ENCODE data around the gene OR2M3. TPM values are rescaled to one million over a fixed set of nuclear protein-coding genes. Genes with fewer than 3 reads are reported as not detected.
"Not testable (repeated sequence)": the region's sequence is repeated elsewhere in the genome, so short reads cannot be mapped to it uniquely, and the experiment has no call there.

OR2M3 gene, protein sequence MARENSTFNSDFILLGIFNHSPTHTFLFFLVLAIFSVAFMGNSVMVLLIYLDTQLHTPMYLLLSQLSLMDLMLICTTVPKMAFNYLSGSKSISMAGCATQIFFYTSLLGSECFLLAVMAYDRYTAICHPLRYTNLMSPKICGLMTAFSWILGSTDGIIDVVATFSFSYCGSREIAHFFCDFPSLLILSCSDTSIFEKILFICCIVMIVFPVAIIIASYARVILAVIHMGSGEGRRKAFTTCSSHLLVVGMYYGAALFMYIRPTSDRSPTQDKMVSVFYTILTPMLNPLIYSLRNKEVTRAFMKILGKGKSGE
- not detected in 2 replicates for total RNA-seq (2014; rRNA removed; shearing (Covaris generic))

DNA sequence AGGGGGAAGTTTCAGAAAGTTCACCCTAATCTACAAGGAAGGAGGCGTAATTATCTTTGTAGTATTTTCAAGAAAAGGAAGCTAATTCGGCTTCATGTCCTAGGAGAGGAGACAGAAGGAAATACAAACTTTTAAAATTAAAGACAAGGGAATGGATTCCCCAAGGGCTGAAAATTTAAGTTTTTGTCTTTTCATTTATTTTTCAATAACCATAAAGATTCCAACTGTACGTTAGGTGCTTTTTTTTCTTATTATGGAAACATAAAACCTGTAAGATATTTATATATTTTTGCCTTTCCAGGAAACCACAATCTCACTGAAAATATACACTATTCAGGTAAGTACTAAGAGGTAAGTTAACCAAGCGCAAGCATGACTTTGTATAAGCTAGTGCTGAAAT is at the start of gene OR2M3:
TSS of gene OR2M3 (plus strand) at position 301 of the 400 bp plus-strand sequence. CDS start 5,803 bp downstream, outside the sequence.
- DNase-seq (ENCODE audit: low read depth): no peak

DNA sequence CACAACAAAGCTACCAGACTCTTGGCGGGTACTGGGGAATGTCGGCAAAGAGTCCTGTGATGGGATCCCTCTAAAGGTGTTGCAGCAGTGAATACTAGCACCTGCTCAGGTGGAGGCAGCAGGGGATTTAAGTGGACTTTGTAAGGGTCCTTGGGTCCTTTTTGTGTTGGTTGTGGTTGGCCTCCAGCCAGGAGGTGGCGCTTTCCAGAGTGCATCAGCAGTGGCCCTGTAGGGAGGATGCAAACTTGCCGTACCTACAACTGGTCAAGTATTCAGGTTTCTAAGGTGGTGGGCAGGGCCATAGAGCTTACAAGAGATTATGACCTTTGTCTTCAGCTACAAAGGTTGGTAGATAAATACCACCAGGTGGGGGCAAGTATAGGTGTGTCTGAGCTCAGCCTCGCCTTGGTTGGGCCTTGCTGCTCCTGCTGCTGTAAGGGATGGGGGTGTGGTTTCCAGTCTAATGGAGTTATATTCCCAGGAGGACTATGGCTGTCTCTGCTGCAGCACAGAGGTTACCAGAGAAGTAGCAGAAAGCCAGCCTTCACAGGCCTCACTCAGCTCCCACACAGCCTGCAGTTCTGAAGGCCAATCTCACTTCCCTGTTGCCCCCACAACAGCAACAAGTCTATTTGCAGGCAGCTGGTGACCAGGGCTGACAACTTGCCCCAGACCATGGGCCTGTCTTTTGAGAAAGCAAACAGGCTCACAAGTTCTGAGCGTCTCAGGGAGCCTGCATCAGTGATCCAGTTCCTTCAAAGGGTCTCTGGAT is 44.8 kb upstream of the OR2M3 start:
- no peak for DNase-seq (ENCODE audit: low read depth)

GRCh38 chr1:248155927-248156326 is 41.1 kb upstream of the OR2M3 start:
- DNase-seq (ENCODE audit: low read depth): no peak

- DNase-seq (ENCODE audit: low read depth): no peak
Observed at GRCh38 chr1:248158758-248159157, 38.3 kb upstream of the OR2M3 start.

- DNase-seq (ENCODE audit: low read depth): no peak
Observed at GRCh38 chr1:248164031-248164430, 33.0 kb upstream of the OR2M3 start.

DNA sequence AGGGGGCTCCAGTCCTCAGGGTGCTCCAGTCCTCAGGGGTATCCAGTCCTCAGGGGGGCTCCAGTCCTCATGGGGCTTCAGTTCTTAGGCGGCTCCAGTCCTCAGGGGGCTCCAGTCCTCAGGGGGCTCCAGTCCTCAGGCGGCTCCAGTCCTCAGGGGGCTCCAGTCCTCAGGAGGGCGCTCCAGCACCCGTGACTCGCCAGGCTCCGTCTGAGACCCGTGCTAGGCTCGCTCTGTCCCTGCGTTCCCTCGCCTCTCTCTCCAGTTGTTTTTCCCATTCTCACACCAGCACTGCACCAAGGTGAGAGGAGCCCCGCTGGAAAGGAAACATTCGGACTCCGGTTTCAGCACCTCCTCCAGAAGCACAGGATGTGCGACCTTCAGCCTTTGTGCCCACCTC is 31.9 kb upstream of the OR2M3 start:
- no peak for DNase-seq (ENCODE audit: low read depth)

DNA sequence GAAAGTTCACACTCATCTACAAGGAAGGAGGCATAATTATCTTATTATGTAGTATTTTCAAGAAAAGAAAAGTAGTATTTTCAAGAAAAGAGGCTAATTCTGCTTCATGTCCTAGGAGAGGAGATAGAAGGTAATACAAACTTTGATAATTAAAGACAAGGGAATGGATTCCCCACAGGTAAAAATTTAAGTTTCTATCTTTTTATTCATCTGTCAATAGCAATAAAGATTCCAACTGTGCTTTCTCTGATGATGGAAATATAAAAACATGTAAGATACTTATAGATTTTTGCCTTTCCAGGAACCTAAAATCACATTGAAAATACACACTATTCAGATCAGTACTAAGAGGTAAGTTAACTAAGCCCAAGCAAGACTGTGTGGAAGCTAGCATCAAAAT is 22.5 kb upstream of the OR2M3 start, which contains the start of gene OR2M2:
TSS of gene OR2M2 (plus strand) at position 301 of the 400 bp plus-strand sequence. CDS start 5,165 bp downstream, outside the sequence.
- DNase-seq (ENCODE audit: low read depth): no peak

DNA sequence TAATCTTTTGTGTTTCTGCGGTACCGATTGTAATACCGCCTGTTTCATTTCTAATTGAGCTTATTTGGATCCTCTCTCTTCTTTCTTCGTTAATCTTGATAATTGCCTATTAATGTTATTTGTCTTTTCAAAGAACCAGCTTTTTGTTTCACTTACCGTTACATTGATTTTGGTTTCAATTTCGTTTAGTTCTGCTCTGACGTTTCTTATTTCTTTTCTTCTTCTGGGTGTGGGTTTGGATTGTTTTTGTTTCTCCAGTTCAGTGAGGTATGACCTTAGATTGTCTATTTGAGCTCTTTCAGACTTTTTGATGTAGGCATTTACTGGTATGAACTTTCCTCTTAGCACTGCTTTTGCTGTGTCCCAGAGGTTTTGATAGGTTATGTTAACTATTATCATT is 13.1 kb upstream of the OR2M3 start:
- DNase-seq (ENCODE audit: low read depth): no peak

- no peak for DNase-seq (ENCODE audit: low read depth)
Observed at GRCh38 chr1:248187363-248187762, 9.7 kb upstream of the OR2M3 start.

DNA sequence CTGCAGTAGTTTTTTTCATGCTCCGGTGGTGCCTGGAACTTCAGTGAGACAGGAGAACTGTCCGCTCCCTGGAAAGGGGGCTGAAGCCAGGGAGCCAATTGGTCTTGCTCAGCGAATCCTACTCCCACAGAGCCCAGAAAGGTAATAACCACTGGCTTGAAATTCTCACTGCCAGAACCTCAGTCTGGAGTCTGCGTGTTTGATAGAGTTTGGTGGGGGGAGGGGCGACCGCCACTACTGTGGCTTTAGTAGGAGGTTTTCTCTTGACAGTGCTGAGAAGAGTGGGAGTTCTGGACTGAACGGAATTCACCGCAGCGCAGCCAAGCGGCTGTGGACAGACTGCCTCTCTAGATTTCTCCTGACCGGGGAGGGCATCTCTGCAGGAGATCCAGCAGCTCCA is 8.0 kb upstream of the OR2M3 start:
- DNase-seq (ENCODE audit: low read depth): no peak

DNA sequence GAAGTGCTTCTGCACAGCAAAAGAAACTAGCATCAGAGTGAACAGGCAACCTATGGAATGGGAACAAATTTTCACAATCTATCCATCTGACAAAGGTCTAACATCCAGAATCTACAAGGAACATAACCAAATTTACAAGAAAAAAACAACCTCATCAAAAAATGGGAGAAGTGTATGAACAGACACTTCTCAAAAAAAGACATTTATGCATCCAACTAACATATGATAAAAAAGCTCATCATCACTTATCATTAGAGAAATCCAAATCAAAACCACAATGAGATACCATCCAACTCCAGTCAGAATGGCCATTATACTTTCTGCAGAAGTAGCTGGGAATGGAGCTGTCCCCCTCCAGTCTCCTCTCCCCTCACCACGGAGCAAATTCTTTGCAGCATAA is 2.9 kb upstream of the OR2M3 start:
- DNase-seq (ENCODE audit: low read depth): no peak

DNA sequence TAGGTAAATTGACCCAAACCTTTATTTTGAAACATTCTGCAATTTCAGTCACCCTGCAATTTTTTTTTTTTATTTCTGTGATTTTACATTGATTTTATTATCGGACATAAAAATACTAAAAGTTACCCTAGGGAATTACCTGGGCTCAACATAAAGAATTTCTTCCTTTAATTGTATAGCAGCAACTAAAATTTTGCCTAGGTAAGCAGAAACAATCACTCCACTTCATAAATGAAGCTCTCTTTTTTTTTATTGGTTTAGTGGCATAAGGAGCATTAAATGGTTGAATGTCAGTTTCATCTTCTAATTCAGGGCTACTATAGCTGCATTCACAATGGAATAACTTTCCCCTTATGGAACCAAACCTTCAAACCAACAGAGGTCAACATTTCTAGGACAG is 18.8 kb downstream of the OR2M3 start:
- DNase-seq (ENCODE audit: low read depth): no peak

DNA sequence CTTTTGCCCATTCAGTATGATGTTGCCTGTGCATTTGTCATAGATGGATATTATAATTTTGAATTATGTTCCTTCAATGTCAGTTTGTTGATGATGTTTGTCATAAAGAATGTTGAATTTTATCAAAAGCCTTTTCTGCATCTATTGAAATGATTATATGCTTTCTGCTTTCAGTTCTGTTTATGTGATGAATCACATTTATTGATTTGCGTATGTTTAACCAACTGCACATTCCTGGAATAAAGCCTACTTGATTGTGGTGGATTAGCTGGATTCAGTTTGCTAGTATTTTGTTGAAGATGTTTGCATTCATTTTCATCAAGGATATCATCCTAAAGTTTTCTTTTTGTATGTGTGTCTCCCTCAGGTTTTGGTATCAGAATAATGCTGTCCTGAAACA is 28.5 kb downstream of the OR2M3 start:
- no peak for DNase-seq (ENCODE audit: low read depth)

GRCh38 chr1:248229360-248229908 is 32.4 kb downstream of the OR2M3 start:
- no peak for DNase-seq (ENCODE audit: low read depth)

DNA sequence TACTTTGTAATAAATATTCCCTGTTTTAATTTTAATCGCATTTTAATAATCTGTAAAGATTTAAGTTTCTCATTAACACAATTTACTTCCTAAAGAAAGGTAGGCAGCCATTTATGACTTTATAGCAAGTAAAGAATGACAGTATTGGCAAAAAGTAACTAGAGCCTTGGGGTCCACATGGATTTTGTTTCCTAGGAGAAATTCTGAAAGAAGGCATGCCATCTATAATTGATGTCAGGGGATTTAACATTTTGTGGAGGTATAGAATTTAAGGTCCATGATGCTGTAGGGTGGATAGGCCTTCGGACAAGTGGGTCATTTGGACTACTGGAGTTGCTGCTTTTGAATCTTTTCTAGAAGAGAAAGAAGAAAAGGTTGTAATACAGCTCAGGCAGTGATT is 34.1 kb downstream of the OR2M3 start, which contains the start of gene OR2M4:
TSS of gene OR2M4 (plus strand) at position 301 of the 400 bp plus-strand sequence. CDS start 7,512 bp downstream, outside the sequence.
- DNase-seq (ENCODE audit: low read depth): no peak

- no peak for DNase-seq (ENCODE audit: low read depth)
Observed at GRCh38 chr1:248239478-248239877, 42.4 kb downstream of the OR2M3 start.

DNA sequence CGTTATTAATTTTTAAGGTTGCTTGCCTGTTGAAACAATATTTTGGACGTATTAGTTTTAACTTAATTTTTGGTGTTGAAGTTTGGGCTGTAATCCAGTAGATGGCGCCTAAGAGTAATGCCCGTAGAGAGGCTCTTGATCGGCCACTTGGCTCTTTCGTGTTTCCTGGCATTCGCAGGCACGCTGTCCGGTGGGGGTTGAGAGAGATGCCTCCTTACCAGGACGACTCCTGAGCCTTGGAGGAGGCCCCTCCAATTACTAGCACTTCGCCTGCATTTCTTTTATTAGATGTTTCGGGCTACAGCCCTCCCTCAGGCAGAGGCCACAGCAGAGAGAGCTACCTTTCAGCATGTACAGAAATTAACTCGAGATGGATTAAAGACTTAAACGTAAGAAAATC is 46.1 kb downstream of the OR2M3 start:
- DNase-seq (ENCODE audit: low read depth): peak; percentile 9

GRCh38 chr1:248259309-248259708 is 62.2 kb downstream of the OR2M3 start:
- not testable (repeated sequence) for DNase-seq (ENCODE audit: low read depth)

Measured in M059J (cell line).